B cell (primary cell): Measurements from ENCODE around the gene RNF224. TPM values are rescaled to one million over a fixed set of nuclear protein-coding genes. Genes with fewer than 3 reads are reported as not detected.

ENCODE experiments used
- ATAC-seq: fragments of 200-7000 bp; cut with Tn5 transposase; one replicate; pipeline ENCODE4 v1.10.0; 2021; ENCODE audit warnings: low read depth, mild to moderate bottlenecking, moderate number of reproducible peaks, moderate library complexity
- CTCF ChIA-PET: fragments of 350-600 bp; sonication (Branson Sonifier 250); formaldehyde crosslinking; loops from one replicate; lab custom pipeline; 2021; ENCODE audit warnings: antibody characterized with exemption, inconsistent platforms; lab: Charles Lee
- POLR2A ChIA-PET: fragments of 350-600 bp; sonication (Branson Sonifier 250); formaldehyde crosslinking; loops from one replicate; lab custom pipeline; 2021; ENCODE audit warnings: antibody characterized with exemption; lab: Charles Lee
- DNase-seq: peaks from one replicate; pipeline ENCODE4 v3.0.0; 2013
- H2AFZ ChIP-seq: 2 replicates; pipeline ENCODE4 v1.6.1; 2012; ENCODE audit warnings: mild to moderate bottlenecking, low read depth, low read length; ENCODE audit not compliant: insufficient read depth, poor library complexity, severe bottlenecking
- H3K27ac ChIP-seq, 2 donors: 1 replicate in 1 of 2; 2 replicates in 1 of 2; pipeline ENCODE4 v1.5.1; 2012 to 2013; ENCODE audit warnings: low read length in 2 of 2, mild to moderate bottlenecking in 2 of 2, moderate library complexity in 1 of 2
- H3K27me3 ChIP-seq, 4 experiments: fragments of 200-600 bp in 1 of 4; sonication (generic) in 1 of 4; replicated peaks in 1 of 4; 1 replicate in 2 of 4; 2 replicates in 2 of 4; pipeline versions ENCODE4 v1.6.1 to v1.7.0; 2013 to 2016; ENCODE audit warnings: low read length in 3 of 4, mild to moderate bottlenecking in 2 of 4, mixed read lengths in 1 of 4, moderate library complexity in 1 of 4; ENCODE audit not compliant: insufficient read depth in 4 of 4, control insufficient read depth in 3 of 4; ENCODE audit errors: control extremely low read depth in 1 of 4
- H3K36me3 ChIP-seq, 2 experiments: replicated peaks in 1 of 2; 1 replicate in 1 of 2; 2 replicates in 1 of 2; pipeline versions ENCODE4 v1.6.1 to v1.7.1; 2013; ENCODE audit warnings: low read length in 1 of 2; ENCODE audit not compliant: insufficient read depth in 2 of 2, control insufficient read depth in 1 of 2; ENCODE audit errors: control extremely low read depth in 1 of 2, extremely low read depth in 1 of 2
- H3K4me1 ChIP-seq, 2 donors: fragments of 200-600 bp in 1 of 2; sonication (generic) in 1 of 2; 1 replicate in 1 of 2; 2 replicates in 1 of 2; pipeline versions ENCODE4 v1.5.1 to v1.6.1; 2013 to 2017; ENCODE audit warnings: low read length in 2 of 2; ENCODE audit not compliant: control insufficient read depth in 2 of 2, insufficient read depth in 2 of 2
- H3K4me2 ChIP-seq: replicated peaks from 2 replicates; pipeline ENCODE3; 2012; ENCODE audit warnings: mild to moderate bottlenecking, low read depth, low read length; ENCODE audit not compliant: poor library complexity, severe bottlenecking
- H3K4me3 ChIP-seq, 5 experiments: fragments of 200-600 bp in 1 of 5; sonication (generic) in 1 of 5; 1 replicate in 3 of 5; 2 replicates in 2 of 5; pipeline versions ENCODE4 v1.5.1 to v1.7.0; 2011 to 2016; ENCODE audit warnings: low read length in 4 of 5, mild to moderate bottlenecking in 4 of 5, low read depth in 2 of 5, control low read depth in 1 of 5, moderate library complexity in 1 of 5; ENCODE audit not compliant: insufficient read depth in 1 of 5; ENCODE audit errors: control extremely low read depth in 1 of 5, extremely low read depth in 1 of 5
- H3K79me2 ChIP-seq: fragments of 200-600 bp; sonication (generic); one replicate; pipeline ENCODE4 v1.6.0; 2016; ENCODE audit warnings: low read length; ENCODE audit not compliant: control insufficient read depth, insufficient read depth
- H3K9ac ChIP-seq: fragments of 200-600 bp; sonication (generic); 2 replicates; pipeline ENCODE4 v1.6.1; 2017; ENCODE audit warnings: mild to moderate bottlenecking, low read length, moderate library complexity
- H3K9me3 ChIP-seq, 3 donors: one replicate each; pipeline versions ENCODE4 v1.6.1 to v1.7.1; 2013; ENCODE audit warnings: low read length in 2 of 3; ENCODE audit not compliant: control insufficient read depth in 2 of 3, insufficient read depth in 1 of 3; ENCODE audit errors: control extremely low read depth in 1 of 3
- H4K20me1 ChIP-seq: 2 replicates; pipeline ENCODE4 v1.6.0; 2012; ENCODE audit warnings: mild to moderate bottlenecking, low read length; ENCODE audit not compliant: insufficient read depth, control insufficient read depth, poor library complexity, severe bottlenecking
- H3K27ac Mint-ChIP-seq: one replicate; pipeline ENCODE4 v1.8.0; 2021; ENCODE audit warnings: mixed read lengths
- H3K27me3 Mint-ChIP-seq: one replicate; pipeline ENCODE4 v1.8.0; 2021; ENCODE audit warnings: mixed read lengths
- H3K4me1 Mint-ChIP-seq: one replicate; pipeline ENCODE4 v1.8.0; 2021; ENCODE audit warnings: mixed read lengths
- H3K4me3 Mint-ChIP-seq: one replicate; pipeline ENCODE4 v1.8.0; 2021; ENCODE audit warnings: mixed read lengths
- H3K9me3 Mint-ChIP-seq: one replicate; pipeline ENCODE4 v1.8.0; 2022; ENCODE audit warnings: mixed read lengths; ENCODE audit not compliant: insufficient read depth
- CTCF ChIP-seq: fragments of 200-600 bp; IDR thresholded peaks from one replicate; pipeline ENCODE4 v1.8.0; 2022; ENCODE audit warnings: antibody characterized with exemption, mild to moderate bottlenecking
- EZH2 ChIP-seq: IDR thresholded peaks from 2 replicates; pipeline ENCODE4 v1.6.1; 2012; ENCODE audit warnings: borderline replicate concordance, low read depth, mild to moderate bottlenecking, moderate library complexity, low read length; ENCODE audit not compliant: insufficient read depth, poor library complexity, severe bottlenecking
- WGBS: methylation state at CpG from one replicate; pipeline ENCODE4 v1.1.5; 2013; ENCODE audit warnings: missing lambda C conversion rate; ENCODE audit not compliant: insufficient coverage; 5-methylcytosine and 5-hydroxymethylcytosine counted together
- intact Hi-C: fragments of 100-400 bp; cut with micrococcal nuclease; formaldehyde crosslinking; loops from one replicate; pipeline ENCODE4 v1.10.0; 2022
- polyA plus RNA-seq: library from polyadenylated mRNA; depleted of rRNA; stranded (reverse); fragments of >200 nt; gene quantifications from 2 replicates; pipeline ENCODE4 v1.2.3, GENCODE V29; 2012
- total RNA-seq, 2 donors: library from RNA; stranded (reverse); fragments of 120-200 nt in 1 of 2; gene quantifications; 1 replicate in 1 of 2; 2 replicates in 1 of 2; pipeline versions ENCODE4 v1.2.3 to v1.2.4, GENCODE V29; 2013 to 2022

The RNF224 gene
- total and polyA plus RNA-seq, 2 donors (not counting 1 experiment from before 2014, with no cell fraction given), result not detected

GRCh38 chr9:137190315-137190856, 36.9 kb upstream of the RNF224 start:
- ChIA-PET CTCF (interaction anchor here (1.4 to 4.0 kb wide), 4 partner anchors 12 to 144 kb away, joined by 3 to 42 read pairs (median 18); partner anchors contain the start of genes CYSRT1, NPDC1, RNF224 and TPRN), POLR2A (interaction anchor here (1.8 kb wide), 1 partner anchor 16 kb away, joined by 5 read pairs; no protein-coding TSS in a partner anchor)
- H3K79me2 ChIP-seq, result peaks cover 86% of the 10 kb centered on the region
- H3K36me3 ChIP-seq, result peaks cover 0 to 31% of the 10 kb centered on the region in 2 experiments
- H3K9ac ChIP-seq, result no peak overlapping the region
- intact Hi-C loops, result no loop called here
- no peaks in the 10 kb centered on the region for H3K9me3 Mint-ChIP-seq
- H2AFZ ChIP-seq, result no peak overlapping the region
- peaks cover 0 to 3% (median 0%) of the 10 kb centered on the region in 3 donors for H3K9me3 ChIP-seq
- no peak overlapping the region for H3K4me3 ChIP-seq
- no peak for TF ChIP-seq CTCF
- TF ChIP-seq EZH2, result no peak
- no peak for DNase-seq
- H3K27ac ChIP-seq, result peak overlapping the region; percentile 74 to 90
- peaks cover 52% of the 10 kb centered on the region for H4K20me1 ChIP-seq
- no peak overlapping the region for H3K4me2 ChIP-seq
- peak overlapping the region; percentile 96 for H3K4me3 Mint-ChIP-seq
- WGBS, result 95% methylated on average over 9 of the region's 9 CpGs
- peaks cover 36% of the 10 kb centered on the region for H3K4me1 Mint-ChIP-seq
- no peak for ATAC-seq
- peak overlapping the region; percentile 80 for H3K27ac Mint-ChIP-seq
- H3K27me3 Mint-ChIP-seq, result no peaks in the 10 kb centered on the region
- no peaks in the 10 kb centered on the region for H3K27me3 ChIP-seq
- H3K4me1 ChIP-seq, result peaks cover 26 to 40% of the 10 kb centered on the region in 2 donors

DNA sequence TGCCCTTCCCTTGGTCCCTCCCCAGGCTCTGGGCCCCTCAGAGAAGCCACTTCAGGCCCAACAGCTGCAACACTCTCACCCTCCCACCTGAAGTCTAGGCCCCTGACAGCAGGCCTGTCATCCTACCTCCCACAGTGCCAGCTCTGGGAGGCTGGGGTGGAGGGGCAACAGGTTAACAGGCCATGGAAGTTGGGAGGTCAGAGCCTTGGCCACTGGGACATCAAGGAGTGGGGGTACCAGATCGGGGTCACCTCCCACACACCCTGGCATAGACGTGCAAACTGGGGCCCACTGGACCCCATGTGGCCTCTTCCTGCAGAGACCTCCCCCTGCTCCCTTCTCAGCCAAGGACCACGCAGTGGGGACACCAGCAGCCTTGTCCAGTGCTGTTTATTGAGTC, 36.1 kb upstream of the RNF224 start:
- ATAC-seq, result no peak
- peaks cover 43% of the 10 kb centered on the region for H4K20me1 ChIP-seq
- H3K27me3 Mint-ChIP-seq, result no peaks in the 10 kb centered on the region
- no peaks in the 10 kb centered on the region for H3K27me3 ChIP-seq
- H3K36me3 ChIP-seq, result peaks cover 0 to 22% of the 10 kb centered on the region in 2 experiments
- 82% methylated on average over 3 of the region's 3 CpGs for WGBS
- H3K4me3 Mint-ChIP-seq, result peak overlapping the region; percentile 76
- H3K9ac ChIP-seq, result no peak overlapping the region
- H3K9me3 Mint-ChIP-seq, result no peaks in the 10 kb centered on the region
- POLR2A ChIA-PET, result no interaction called here
- TF ChIP-seq CTCF (no peak), EZH2 (no peak)
- CTCF ChIA-PET, result no interaction called here
- peaks cover 0 to 3% (median 0%) of the 10 kb centered on the region in 3 donors for H3K9me3 ChIP-seq
- no peak overlapping the region for H3K27ac ChIP-seq
- H3K4me1 Mint-ChIP-seq, result peaks cover 34% of the 10 kb centered on the region
- intact Hi-C loops, result no loop called here
- no peak overlapping the region for H2AFZ ChIP-seq
- peaks cover 26 to 37% of the 10 kb centered on the region in 2 donors for H3K4me1 ChIP-seq
- H3K4me2 ChIP-seq, result no peak overlapping the region
- H3K4me3 ChIP-seq, result no peak overlapping the region
- peak overlapping the region; percentile 80 for H3K27ac Mint-ChIP-seq
- DNase-seq, result no peak
- peaks cover 85% of the 10 kb centered on the region for H3K79me2 ChIP-seq
